Gastroesophageal sphincter (tissue), 3 donors: Measurements from ENCODE around the gene CROCC2.

Source experiments
- CTCF ChIP-seq, 4 experiments: fragments of 200-600 bp in 2 of 4; fragments of 450-650 bp in 2 of 4; sonication (generic) in 1 of 4; IDR thresholded peaks; one replicate each; pipeline ENCODE4 v1.5.1; 2017 to 2019; ENCODE audit warnings: antibody characterized with exemption in 4 of 4, mild to moderate bottlenecking in 2 of 4, moderate library complexity in 2 of 4
- POLR2A ChIP-seq, 2 donors: fragments of 450-650 bp; IDR thresholded peaks; one replicate each; pipeline ENCODE4 v1.6.1; 2017; ENCODE audit warnings: antibody characterized with exemption in 2 of 2, mild to moderate bottlenecking in 2 of 2, moderate library complexity in 1 of 2

DNA sequence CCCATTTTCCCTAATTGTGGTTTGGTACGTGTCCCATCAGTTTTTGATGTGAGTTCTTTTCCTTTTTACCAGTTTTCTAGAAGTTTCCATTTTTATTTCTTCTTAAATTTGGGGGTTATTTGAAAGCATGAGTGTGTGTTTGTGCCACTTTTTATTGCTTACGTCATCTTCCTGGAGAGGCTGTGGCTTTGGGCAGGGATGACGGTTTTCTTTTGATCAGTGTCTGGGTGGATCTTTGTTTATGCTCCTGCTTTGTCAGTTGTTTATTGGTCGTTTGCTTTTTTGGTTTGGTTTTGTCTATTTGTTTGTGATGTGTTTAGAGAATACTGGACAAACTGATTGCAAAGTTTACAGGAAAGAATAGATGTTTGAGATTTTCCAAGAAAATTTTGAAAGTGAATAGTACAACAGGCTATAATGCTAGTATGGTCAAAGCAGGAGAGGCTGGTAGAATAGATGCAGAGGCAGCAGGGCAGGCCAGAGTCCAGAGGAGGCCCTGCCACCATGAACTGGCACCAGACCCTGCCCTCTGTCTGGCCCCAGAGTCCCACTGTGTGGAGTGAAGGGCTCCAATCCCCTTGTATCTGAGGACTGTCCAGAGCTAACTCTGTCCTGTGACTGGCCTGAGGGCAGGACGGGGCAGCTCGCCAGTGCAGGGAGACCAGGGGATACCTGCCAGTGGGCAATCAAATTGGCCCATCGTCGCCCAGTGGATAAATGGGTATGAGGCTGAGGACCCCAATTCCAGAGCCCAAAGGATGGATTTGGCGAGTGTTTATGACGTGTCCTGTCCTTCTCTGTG, 68.8 kb downstream of the CROCC2 start:
- no peak for TF ChIP-seq CTCF (IDR thresholded peaks at IDR 0.05)
- no peak for TF ChIP-seq POLR2A (IDR thresholded peaks at IDR 0.05)
